Renal pelvis (tissue), 4 donors: ENCODE results near the gene GPR37L1. TPM values are rescaled to one million over a fixed set of nuclear protein-coding genes. Genes with fewer than 3 reads are reported as not detected.
"Not testable (repeated sequence)": the region's sequence is repeated elsewhere in the genome, so short reads cannot be mapped to it uniquely, and the experiment has no call there.

Source experiments
- DNase-seq: peaks from one replicate; pipeline ENCODE4 v3.0.0-alpha.2; 2013
- polyA plus RNA-seq, 3 donors: library from polyadenylated mRNA; unstranded; fragments of 120-200 nt; gene quantifications; one replicate each; pipeline ENCODE4 v1.2.1, GENCODE V29; 2013; ENCODE audit not compliant: insufficient read length in 3 of 3

GPR37L1 gene
- polyA plus RNA-seq, 3 donors: 0.09 to 0.13 (median 0.09) TPM

DNA sequence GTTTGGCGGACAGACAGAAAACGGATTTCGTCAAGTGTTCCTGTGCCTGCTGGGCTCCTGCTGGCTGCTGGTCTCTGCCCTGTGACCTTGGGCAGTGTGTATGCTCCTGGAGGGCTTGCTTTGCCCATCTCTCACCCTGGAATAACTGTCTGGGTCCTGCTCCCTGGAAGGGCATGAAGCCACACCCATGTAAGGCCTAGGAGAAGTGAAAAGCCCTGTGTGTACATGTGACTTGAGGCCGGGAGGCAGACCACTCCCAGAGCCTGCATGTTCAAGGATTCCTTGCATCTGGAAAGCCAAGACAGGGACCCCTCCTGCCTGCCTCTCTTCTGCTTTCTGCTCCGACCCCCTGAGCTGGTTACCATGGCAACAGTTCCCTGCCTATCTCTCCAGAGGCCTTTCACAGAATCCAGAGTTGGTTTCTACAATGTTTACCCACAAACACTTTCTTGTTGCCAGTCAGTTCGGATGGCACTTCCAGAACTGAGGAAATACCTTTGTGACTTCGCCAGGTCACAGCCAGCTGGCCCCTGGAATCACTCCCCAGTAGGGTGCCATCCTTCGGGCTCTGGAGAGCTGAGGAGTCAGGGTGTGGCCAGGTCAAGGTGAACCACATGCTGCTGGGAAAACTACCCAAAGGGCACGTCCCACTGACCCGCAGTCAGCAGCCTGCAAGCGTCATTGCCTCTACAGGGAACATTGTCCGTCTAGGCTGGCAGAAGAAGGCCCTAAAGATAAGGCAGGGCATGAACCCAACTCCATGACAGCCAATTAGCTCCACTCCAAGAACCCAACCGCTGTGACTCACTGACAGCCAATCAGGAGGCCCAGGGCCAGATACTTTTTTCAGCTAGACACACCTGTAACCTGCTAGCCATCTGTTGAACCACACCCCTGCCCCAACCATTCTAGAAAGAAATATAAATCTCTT is 14.7 kb upstream of the GPR37L1 start:
- no peak for DNase-seq

DNA sequence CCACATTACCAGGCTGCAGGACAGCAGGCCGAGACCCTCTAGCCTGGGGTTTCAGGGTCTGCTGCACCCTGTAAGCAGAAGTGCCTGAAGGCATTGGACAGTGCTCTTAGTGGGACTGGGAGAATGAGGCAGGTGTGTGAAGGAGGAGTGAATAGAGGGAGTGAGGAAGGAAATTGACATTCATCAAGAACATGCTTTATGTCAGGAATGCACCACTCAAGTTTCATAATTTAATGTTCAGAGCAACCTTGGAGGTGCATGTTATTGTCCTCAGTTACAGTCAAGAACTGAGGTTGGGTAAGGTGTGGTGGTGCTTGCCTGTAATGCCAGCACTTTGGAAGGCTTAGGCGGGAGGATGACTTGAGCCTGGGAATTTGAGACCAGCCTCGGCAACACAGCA is 11.7 kb upstream of the GPR37L1 start:
- no peak for DNase-seq

DNA sequence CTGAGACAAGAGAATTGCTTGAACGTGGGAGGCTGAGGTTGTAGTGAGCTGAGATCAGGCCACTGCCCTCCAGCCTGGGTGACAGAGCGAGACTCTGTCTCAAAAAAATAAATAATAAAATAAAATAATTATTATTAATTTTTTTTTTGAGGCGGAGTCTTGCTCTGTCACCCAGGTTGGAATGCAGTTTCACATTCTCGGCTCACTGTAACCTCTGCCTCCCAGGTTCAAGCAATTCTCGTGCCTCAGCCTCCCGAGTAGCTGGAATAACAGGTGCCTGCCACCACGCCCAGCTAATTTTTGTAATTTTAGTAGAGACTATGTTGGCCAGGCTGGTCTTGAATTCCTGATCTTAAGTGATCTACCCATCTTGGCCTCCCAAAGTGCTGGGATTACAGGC is 11.1 kb upstream of the GPR37L1 start:
- not testable (repeated sequence) for DNase-seq

DNA sequence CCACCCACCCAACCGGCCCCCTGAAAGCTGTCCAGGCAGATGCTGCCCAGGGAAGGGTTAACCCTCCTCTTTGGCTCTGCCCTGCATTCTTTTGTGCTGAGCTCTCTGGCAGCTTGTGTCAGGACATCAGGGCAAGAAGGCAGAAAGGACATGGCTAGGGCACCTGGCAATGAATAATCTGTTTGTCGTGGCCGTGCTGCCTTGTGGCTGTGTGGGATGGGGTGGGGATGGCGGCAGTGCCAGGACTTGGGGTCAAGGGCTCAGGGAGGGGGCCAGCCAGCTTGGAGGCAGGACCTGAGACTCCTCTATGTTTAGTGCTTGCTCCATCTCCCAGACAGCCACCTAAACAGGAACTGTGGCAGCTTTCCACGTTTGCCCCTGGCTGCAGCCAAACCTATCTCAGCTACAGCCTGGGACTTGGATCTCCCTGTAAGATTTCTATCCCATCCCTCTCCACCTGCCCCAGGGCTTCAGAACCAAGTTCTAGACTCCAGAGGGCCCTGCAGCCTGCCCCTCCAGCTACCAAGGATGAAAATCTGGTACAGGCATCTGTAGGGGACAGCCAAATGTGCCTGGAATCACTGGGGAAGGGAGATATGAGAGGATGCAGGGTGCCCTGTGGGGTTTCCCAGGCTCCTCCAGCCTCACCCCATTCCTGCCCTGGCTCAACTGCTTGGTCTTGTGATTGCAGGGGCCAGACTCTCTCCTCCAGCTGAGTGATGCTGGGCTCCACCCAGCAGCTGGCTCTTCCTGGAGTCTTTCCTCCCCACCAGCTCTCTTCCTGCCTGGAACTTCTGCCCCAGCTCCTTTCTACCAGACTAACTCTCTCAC is 9.6 kb upstream of the GPR37L1 start:
- DNase-seq: no peak

DNA sequence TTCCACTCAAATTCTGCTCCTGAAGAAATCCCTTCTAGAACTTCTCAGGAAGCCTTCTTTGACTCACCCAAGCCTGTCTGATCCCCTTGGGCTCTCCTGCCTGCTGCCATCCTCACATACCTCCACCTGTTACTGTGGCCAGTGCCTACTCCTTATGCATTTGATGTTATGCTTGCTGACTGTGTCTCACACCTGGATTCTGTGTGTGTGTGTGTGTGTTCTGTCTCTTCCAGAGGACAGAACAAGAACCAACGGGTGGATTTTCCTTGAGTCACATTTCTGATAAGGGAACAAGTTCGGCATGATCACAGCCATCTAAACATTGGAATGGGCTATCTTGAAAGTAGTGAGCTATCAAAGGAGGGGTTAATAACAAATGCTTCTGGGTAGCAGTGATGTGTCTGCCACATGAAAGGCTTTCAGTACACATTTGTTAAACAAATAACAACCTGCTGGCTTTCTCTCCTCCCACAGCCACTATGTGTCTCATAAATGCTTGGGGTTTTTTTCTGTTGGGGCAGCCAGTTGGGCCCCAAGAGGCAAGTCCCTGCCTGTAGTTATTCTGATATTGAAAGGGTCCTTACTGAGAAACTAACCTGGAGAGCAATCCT is 8.9 kb upstream of the GPR37L1 start:
- no peak for DNase-seq

DNA sequence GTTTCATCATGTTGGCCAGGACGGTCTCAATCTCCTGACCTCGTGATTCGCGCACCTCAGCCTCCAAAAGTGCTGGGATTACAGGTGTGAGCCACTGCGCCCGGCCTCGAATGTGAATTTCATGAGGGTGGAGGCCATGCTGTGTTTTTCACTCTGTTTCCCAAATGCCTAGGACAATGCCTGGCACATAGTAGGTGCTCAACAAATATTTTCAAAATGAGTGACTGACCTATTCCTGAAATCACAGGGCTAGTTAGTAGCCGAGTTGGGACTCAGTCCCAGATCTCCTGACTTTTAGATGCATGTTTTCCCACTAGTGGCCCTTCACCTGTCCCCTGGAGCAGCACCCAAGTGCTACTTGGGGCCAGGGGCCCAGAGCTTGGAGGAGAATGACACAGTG is 6.4 kb upstream of the GPR37L1 start:
- DNase-seq: no peak

DNA sequence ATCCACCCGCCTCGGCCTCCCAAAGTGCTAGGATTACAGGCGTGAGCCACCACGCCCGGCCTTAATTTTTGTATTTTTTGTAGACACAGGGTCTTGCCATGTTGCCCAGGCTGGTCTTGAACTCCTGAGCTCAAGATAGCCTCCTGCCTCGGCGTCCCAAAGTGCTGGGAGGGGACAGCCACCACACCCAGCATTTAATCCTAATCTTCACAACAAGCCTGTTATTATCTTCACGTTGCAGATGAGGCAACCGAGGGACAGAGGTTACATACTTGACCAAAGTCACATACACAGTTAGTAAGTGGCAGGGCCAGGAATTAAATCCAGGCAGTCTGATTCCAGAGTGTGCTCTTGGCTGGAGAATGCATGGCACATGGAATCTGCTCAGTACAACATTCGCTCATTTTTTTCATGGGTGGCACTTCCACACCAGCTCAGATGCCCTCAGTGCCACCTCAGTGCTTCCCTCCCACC is 4.8 kb upstream of the GPR37L1 start:
- DNase-seq: no peak

DNA sequence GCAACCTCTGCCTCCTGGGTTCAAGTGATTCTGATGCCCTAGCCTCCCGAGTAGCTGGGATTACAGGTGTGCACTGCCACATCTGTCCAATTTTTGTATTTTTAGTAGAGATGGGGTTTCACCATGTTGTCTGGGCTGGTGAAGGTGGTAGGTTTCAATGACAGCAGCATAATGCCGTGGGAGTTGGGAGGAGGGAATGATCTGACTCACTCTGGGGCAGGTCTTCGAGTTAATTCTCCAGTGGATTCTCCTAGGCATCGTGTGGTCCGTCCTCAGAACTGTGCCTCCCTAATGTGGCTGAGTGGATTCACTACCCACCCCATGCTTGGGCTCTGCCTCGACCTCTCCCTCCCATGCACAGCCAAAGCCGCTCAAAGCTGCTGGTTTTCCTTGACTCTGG is 1.7 kb upstream of the GPR37L1 start:
- no peak for DNase-seq

DNA sequence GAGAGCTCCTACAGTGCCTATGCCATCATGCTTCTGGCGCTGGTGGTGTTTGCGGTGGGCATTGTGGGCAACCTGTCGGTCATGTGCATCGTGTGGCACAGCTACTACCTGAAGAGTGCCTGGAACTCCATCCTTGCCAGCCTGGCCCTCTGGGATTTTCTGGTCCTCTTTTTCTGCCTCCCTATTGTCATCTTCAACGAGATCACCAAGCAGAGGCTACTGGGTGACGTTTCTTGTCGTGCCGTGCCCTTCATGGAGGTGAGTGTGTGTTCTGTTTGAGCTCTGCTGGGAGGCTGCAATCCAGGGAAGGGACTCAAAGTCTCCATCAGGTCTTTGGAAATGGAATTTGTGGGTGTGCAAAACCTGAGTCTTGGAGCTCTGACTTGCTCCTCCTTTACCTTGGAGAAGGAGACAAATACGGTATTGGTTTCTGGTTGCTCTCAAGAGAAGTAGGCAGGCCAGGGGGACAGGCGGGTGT is 658 bp downstream of the GPR37L1 start:
- DNase-seq: no peak

DNA sequence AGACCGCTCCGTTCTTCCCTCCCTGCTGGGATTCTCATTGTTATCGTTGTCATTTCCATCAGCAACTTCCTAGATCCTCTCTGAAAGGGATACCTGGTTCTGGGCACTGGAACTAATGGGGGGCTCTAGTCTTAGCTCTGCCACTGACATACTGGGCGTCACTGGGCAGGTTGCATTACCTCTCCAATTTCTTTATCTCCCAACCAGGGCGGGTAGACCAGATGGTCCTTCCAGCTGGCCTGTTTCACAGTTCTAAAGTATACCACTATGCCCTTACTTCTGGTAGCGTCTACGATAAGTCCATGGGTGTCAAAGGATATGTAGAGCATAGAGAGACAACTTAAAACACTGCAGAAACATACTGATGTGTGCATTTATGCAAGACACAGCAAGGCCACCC is 1.4 kb downstream of the GPR37L1 start:
- DNase-seq: no peak

DNA sequence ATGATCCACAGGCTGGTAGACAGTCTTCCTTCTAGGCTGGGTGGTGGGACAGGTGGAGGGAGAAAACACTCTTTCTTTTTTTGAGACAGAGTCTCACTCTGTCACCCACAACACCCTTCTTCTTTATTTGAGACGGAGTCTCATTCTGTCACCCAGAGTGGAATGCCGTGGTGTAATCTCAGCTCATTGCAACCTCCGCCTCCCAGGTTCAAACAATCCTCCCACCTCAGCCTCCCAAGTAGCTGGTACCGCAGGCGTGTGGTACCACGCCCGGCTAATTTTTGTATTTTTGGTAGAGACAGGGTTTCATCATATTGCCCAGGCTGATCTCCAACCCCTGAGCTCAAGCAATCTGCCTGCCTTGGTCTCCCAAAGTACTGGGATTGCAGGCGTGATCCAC is 2.9 kb downstream of the GPR37L1 start:
- DNase-seq: no peak

DNA sequence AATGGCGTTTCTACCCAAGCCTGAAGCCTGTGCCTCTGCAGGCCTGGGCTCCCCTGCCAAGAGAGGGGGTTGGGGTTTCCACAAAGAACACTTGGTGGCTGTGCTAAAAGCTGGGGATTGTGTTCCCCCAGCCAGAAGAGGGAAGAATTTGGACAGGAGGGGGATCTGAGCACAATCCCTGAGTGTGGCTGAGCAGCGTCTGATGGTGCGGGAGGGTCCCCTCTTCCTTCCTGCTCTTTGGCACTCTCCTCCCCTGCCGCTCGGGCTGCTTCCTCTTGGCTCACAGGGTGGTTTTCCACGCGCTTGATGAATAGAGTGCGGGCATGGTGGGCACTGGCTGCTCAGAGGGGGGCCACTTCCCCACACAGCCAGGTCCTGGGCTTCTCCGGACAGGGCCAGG is 3.7 kb downstream of the GPR37L1 start:
- DNase-seq: no peak

DNA sequence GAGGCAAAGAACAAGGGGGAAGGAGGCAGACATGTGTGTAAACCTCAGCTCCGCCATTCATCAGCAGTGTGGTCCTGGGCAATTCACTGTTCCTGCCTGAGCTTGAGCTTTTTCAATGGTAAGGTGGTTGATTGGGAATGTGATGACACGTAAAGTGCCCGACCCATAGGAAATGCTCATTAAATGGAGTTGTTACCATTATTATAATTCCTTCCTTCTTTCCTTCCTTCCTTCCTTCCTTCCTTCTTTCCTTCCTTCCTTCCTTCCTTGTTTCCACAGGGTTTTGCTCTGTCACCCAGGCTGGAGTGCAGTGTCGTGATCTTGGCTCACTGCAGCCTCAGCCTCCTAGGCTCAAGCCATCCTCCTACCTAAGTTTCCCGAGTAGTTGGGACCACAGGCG is 4.3 kb downstream of the GPR37L1 start:
- no peak for DNase-seq

DNA sequence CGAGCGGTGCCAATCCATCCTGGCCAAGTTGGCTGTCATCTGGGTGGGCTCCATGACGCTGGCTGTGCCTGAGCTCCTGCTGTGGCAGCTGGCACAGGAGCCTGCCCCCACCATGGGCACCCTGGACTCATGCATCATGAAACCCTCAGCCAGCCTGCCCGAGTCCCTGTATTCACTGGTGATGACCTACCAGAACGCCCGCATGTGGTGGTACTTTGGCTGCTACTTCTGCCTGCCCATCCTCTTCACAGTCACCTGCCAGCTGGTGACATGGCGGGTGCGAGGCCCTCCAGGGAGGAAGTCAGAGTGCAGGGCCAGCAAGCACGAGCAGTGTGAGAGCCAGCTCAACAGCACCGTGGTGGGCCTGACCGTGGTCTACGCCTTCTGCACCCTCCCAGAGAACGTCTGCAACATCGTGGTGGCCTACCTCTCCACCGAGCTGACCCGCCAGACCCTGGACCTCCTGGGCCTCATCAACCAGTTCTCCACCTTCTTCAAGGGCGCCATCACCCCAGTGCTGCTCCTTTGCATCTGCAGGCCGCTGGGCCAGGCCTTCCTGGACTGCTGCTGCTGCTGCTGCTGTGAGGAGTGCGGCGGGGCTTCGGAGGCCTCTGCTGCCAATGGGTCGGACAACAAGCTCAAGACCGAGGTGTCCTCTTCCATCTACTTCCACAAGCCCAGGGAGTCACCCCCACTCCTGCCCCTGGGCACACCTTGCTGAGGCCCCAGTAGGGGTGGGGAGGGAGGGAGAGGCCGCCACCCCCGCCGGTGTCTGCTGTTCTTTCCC is 5.3 kb downstream of the GPR37L1 start:
- no peak for DNase-seq

DNA sequence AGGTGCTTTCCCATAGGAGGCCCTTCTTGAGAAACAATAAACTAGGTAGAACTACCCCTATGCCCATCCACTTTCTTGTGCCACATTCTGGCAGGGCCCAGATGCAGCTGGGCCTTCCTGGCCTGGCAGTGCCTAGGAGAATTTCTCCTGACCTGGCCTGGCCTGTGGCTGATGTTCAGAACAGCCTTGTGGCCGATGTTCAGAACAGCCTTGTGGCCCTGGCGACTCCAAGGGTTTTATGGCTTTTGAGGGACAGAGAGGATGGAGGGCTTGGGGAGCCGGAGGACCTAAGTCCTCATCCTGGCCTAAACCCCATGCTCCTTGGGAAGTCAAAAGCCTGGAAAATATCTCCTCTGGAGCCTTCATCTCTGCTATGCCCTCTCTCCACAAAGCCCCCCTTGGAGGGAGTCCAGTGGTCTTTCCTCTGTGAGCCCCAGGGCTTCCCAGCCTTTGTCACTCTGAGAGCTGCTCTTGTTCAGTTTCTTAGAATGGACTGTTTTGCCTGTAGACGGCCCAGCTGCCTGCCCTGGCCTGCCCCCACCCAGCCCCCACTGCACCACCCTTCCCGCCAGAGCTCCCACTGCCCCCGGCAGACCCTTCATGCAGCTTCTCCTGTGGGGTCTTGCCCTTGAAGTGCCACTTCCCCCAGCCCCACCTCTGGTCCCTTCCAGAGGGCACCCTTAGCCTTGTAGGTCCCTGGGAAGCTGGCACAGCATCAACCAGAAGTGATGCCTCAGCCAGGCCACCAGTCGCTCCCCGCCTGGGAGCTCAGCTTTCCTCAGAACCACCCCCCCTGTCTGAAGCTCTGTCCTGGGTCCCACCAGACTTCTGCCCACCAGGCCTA is 7.0 kb downstream of the GPR37L1 start:
- no peak for DNase-seq

DNA sequence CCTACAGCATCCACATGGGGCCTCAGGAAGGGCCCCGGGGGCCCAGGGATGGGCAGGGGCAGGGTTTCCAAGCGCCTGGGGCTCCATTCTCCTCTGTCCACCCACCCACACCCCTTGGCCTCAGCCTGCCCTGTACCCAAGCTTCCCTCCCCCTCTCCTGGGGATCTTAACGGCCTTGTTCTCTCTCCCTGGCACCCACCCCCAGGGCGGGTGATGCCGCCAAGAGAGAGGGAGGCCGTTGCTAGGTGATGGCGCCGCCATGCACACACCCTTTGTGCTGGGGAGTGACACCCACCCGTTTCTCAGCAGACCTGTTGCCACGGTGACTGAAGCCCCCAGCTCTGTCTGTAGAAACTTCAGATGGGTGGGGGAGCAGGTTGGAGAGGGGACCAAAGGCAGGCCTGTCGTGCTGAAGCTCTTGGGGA is 7.6 kb downstream of the GPR37L1 start:
- DNase-seq: no peak

DNA sequence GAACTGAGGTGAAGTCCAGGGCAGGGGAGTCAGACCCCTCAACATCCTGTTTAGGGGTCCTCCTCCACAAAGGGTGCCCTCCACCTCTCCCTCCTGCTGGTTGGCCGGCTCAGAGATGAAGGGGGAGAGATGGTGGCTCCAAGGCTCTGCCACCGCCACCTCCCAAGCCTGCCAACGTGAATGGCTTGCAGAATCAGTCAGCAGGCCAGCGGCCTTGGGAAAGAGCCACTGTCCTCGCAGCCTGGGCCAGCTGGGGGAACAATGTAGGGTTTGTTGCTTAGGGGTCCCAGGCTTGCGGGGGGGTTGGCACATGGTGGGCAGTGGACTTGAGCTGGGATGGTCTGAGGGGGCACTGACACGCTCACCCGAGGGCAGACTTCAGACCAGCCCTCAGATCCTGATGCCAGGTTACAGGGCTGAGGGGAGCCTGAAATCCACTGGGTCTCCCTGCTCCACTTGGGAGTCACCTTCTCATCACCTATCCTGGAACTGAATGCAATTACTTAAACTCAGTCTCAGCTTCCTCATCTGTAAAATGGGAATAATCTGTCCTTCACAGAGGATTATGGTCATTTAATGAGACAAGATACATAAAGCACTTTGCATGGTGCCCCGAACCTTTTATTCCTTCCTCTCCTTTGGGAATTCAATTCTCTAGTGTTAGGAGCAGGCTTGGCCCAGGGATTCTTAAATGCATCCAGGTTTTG is 8.3 kb downstream of the GPR37L1 start:
- no peak for DNase-seq

DNA sequence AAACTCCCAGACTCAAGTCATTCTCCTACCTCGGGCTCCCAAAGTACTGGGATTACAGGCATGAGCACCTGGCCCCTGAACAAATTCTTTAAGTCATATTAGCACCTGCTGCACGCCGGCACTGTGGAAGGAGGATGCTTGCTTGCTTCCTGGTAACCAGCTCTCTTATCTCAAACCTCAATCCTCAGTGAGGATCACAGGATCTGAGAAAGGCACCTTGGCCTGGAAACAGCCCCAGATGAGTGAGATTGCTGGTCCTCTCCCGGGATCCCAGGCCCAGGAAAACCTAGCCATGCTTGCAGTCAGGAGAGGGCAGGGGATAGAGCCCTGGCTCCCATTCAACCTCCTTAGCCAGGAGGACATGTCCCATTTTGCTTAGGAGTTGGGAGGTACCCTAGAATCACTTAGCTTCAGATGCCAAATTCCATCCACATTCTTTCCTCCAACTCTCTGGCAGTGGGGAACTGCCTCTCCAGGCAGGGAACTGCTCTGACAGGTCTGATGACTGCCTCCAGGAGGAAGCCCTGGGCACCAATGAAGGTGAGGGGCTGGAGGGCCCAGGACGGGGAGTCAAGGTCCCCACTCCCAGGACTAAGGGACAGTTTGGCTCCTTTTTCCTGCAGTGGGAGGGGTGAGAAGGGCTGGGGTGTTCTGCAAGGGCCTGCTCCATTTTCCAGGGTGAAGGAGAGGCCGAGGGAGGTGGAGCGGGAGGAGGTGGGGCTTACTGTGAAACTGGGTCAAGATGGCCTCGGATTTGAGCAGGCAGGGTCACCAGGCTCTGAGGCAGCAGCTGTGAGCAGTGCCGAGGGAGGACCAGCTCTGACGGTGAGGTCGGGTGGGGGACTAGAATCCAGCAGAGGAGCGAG is 9.5 kb downstream of the GPR37L1 start:
- no peak for DNase-seq

DNA sequence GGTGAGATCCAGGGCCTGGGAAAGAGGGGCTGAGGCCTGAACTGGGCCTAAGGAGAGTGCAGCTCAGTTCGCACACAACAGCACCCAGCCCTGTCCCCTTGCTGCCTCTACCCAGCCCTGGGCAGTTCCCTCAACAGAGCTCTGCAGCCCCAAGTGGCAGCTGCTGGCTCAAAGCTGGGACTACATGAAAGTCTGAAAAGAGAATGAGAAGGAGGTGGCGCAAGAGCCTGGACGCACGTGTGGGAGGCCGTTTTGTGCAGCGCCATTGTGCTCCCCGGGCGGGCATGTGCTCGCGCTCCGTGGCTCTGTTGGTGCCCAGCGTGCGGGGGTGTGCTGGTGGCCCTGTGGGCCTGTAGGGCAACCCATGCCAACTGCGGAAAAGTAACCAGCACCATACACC is 10.3 kb downstream of the GPR37L1 start:
- no peak for DNase-seq
